Muscle layer of duodenum (tissue), 2 donors: ENCODE measurements around the gene CFAP45.
"Not testable (repeated sequence)": the region's sequence is repeated elsewhere in the genome, so short reads cannot be mapped to it uniquely, and the experiment has no call there.

Experiments
- H3K27ac ChIP-seq: one replicate; pipeline ENCODE4 v1.7.0; 2013; ENCODE audit warnings: mild to moderate bottlenecking, low read length
- H3K27me3 ChIP-seq: one replicate; pipeline ENCODE4 v1.7.0; 2013; ENCODE audit warnings: low read depth, mild to moderate bottlenecking, control low read depth, low read length
- H3K36me3 ChIP-seq, 2 donors: one replicate each; pipeline ENCODE4 v1.7.0; 2013; ENCODE audit warnings: low read length in 2 of 2, control low read depth in 1 of 2, mild to moderate bottlenecking in 1 of 2; ENCODE audit not compliant: insufficient read depth in 2 of 2, control insufficient read depth in 1 of 2
- H3K4me1 ChIP-seq, 2 donors: one replicate each; pipeline ENCODE4 v1.7.0; 2013; ENCODE audit warnings: low read length in 2 of 2, mild to moderate bottlenecking in 2 of 2, control low read depth in 1 of 2, moderate library complexity in 1 of 2; ENCODE audit not compliant: insufficient read depth in 2 of 2, control insufficient read depth in 1 of 2
- H3K4me3 ChIP-seq, 2 donors: one replicate each; pipeline ENCODE4 v1.7.0; 2013; ENCODE audit warnings: low read length in 2 of 2, low read depth in 1 of 2, mild to moderate bottlenecking in 1 of 2
- H3K9me3 ChIP-seq, 2 donors: one replicate each; pipeline ENCODE4 v1.7.0; 2013; ENCODE audit warnings: low read length in 2 of 2, control low read depth in 1 of 2, mild to moderate bottlenecking in 1 of 2; ENCODE audit not compliant: control insufficient read depth in 1 of 2
- donor health status: healthy.

Gene CFAP45

GRCh38 chr1:159908031-159908940 is 8.3 kb upstream of the CFAP45 start:
- H3K27me3 ChIP-seq: no peaks in the 10 kb centered on the region
- H3K4me1 ChIP-seq: peaks cover 6 to 17% of the 10 kb centered on the region in 2 donors
- no peak overlapping the region for H3K27ac ChIP-seq
- no peak overlapping the region for H3K4me3 ChIP-seq
- H3K36me3 ChIP-seq: no peaks in the 10 kb centered on the region
- H3K9me3 ChIP-seq: peaks cover 0 to 4% of the 10 kb centered on the region in 2 donors

GRCh38 chr1:159906960-159907359 is 7.0 kb upstream of the CFAP45 start:
- H3K4me3 ChIP-seq: no peak overlapping the region
- H3K4me1 ChIP-seq: peaks cover 6 to 17% of the 10 kb centered on the region in 2 donors
- no peaks in the 10 kb centered on the region for H3K27me3 ChIP-seq
- H3K36me3 ChIP-seq: no peaks in the 10 kb centered on the region
- peaks cover 0 to 4% of the 10 kb centered on the region in 2 donors for H3K9me3 ChIP-seq
- no peak overlapping the region for H3K27ac ChIP-seq

- not testable (repeated sequence) for H3K27ac ChIP-seq, H3K27me3 ChIP-seq, H3K9me3 ChIP-seq, H3K36me3 ChIP-seq, H3K4me3 ChIP-seq
- peaks cover 5 to 15% of the 10 kb centered on the region in 2 donors for H3K4me1 ChIP-seq
Observed at GRCh38 chr1:159904036-159904435, 4.1 kb upstream of the CFAP45 start.

GRCh38 chr1:159902541-159902940 is 2.6 kb upstream of the CFAP45 start:
- Histone ChIP-seq H3K27me3 (no peaks in the 10 kb centered on the region), H3K36me3 (no peaks in the 10 kb centered on the region), H3K27ac (no peak overlapping the region), H3K4me3 (no peak overlapping the region), H3K4me1 (peaks cover 5 to 15% of the 10 kb centered on the region in 2 donors), H3K9me3 (peaks cover 0 to 4% of the 10 kb centered on the region in 2 donors)

- Histone ChIP-seq H3K36me3 (no peaks in the 10 kb centered on the region), H3K27ac (no peak overlapping the region), H3K9me3 (peaks cover 0 to 4% of the 10 kb centered on the region in 2 donors), H3K4me1 (peaks cover 10 to 15% of the 10 kb centered on the region in 2 donors), H3K27me3 (no peaks in the 10 kb centered on the region), H3K4me3 (no peak overlapping the region)
Observed at GRCh38 chr1:159900755-159901360, 893 bp upstream of the CFAP45 start.

DNA sequence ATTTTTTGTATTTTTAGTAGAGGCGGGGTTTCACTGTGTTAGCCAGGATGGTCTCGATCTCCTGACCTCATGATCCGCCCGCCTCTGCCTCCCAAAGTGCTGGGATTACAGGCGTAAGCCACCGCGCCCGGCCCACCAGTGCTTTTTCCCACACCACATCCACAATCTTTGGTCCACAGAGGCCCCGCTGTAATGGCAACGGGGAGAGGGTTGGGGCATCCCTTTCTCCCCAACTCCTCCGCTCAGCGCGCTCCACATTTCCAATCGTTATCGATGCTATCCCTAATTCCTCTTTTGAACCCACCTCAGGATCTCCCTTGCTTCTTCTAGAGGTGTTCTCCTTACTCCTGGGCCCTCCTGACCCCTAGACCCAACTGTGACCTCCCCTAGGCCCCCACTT is 331 bp downstream of the CFAP45 start:
- not testable (repeated sequence) for H3K27me3 ChIP-seq, H3K27ac ChIP-seq, H3K9me3 ChIP-seq, H3K36me3 ChIP-seq
- H3K4me1 ChIP-seq: peaks cover 10 to 15% of the 10 kb centered on the region in 2 donors
- peak overlapping the region in 1 of 2 donors; percentile 32 for H3K4me3 ChIP-seq

DNA sequence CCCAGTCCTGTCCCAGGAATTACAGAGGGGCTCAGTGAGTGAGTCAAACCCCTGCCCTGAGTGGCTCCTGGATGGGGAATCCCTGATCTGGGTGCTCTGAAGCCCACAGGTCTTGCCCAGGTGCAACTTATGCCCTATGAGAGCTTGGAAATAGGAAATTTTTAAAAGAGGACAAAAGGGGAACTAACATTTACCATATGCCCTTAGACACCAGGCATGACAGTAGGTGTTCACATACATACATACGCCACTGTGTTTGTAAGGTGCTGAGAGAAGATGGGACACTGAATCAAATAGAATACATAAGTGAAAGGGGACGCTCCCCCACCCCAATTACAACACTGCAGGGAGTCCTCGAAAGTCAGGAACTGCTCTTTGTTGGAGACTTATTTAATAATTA is 1.4 kb downstream of the CFAP45 start:
- Histone ChIP-seq H3K4me1 (peaks cover 10 to 15% of the 10 kb centered on the region in 2 donors), H3K4me3 (no peak overlapping the region), H3K27ac (no peak overlapping the region), H3K36me3 (no peaks in the 10 kb centered on the region), H3K9me3 (no peaks in the 10 kb centered on the region), H3K27me3 (no peaks in the 10 kb centered on the region)

- Histone ChIP-seq H3K36me3 (no peaks in the 10 kb centered on the region), H3K27me3 (no peaks in the 10 kb centered on the region), H3K9me3 (no peaks in the 10 kb centered on the region), H3K4me1 (peaks cover 10 to 15% of the 10 kb centered on the region in 2 donors), H3K27ac (no peak overlapping the region), H3K4me3 (no peak overlapping the region)
Observed at GRCh38 chr1:159897962-159898361, 2.0 kb downstream of the CFAP45 start.

GRCh38 chr1:159896546-159896930 is 3.4 kb downstream of the CFAP45 start:
- Histone ChIP-seq H3K4me1 (peaks cover 10 to 15% of the 10 kb centered on the region in 2 donors), H3K9me3 (no peaks in the 10 kb centered on the region), H3K4me3 (no peak overlapping the region), H3K36me3 (no peaks in the 10 kb centered on the region), H3K27me3 (no peaks in the 10 kb centered on the region), H3K27ac (no peak overlapping the region)

DNA sequence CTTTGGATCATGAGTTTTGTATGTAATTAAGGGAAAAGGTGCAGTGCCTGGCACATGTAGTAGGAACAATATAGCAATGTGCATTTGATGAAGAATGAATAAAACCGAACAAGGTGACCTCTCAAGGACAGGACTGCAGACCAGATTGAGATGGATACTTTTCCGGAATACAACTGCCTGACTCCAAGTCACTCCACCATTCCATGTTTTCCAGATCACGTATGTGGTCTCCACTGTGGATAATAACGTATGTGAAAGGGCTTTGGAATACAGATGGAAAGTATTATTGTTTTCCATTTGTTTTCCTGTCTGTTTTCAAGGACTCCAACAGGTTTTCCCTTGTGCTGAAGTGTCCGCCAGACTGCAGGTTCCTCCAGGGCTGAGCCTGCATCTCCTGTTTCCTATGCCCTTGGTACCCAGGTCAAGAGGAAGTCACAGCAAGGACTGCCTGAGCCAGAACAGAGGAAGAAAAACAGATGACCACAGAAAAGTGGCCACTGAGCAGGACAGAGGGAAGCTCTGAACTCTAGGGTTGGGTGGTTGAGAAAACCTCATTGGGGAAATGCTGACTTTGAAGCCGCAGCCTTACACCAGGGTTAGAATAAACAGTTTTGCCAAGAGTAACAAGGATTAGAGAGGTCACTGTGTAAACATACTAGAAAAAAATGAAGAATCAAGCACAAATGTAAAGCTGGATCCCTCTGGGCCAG is 4.0 kb downstream of the CFAP45 start:
- Histone ChIP-seq H3K9me3 (no peaks in the 10 kb centered on the region), H3K4me3 (no peak overlapping the region), H3K4me1 (peaks cover 10 to 14% of the 10 kb centered on the region in 2 donors), H3K36me3 (no peaks in the 10 kb centered on the region), H3K27ac (no peak overlapping the region), H3K27me3 (no peaks in the 10 kb centered on the region)

- Histone ChIP-seq H3K27me3 (no peaks in the 10 kb centered on the region), H3K27ac (no peak overlapping the region), H3K4me1 (peaks cover 9 to 10% of the 10 kb centered on the region in 2 donors), H3K4me3 (no peak overlapping the region), H3K36me3 (no peaks in the 10 kb centered on the region), H3K9me3 (no peaks in the 10 kb centered on the region)
Observed at GRCh38 chr1:159895286-159895685, 4.7 kb downstream of the CFAP45 start.
